ENCODE results near the gene SEPTIN6.

SEPTIN6 gene

DNA sequence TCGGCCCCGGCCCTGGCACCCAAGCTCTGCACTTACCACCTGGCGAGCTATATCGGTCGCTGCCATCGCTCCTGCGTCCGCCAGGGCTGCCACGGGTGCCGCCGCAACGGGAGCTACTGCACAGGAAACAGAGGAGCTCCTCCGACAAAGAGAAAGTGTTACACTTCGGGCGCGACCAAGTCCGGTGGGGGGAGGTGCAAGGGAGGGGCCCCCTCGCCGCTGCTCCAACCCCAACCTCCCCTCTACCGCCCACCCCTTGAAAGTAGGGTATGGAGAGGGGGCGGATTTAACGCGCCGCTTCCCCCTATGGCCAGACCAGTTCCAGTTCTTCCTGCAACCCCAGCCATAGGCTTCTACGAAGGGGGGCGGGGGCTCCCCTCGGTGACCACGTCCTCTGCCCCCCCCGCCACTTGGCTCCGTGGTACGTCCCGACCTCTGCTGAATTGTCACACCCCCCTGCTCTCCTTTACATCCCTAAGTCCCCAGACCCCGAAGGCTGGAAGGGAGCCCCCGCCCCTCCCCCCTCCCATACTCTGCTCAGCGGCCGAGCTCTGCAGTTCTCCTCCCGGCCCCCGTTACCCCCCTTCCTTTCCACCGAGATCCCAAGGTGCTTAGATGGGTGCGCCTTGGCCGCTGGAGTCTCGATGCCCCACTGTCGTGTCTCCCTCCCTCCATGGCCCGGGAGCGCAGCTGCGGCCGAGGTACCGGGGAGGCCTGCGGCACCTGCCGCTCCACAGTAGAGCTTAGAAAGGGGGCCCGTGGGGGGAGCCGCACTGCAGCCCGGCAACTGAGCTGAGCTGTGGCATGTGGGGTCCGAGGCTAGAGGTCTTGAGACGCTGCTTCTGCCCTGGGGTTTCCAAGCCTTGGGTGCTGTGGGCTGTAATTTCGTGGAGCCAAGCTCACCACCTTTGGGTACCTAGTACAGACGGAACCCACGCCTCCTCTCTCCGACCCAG is at the start of gene SEPTIN6:
SEPTIN6 (minus strand) TSS at position 129 of the 956 bp plus-strand sequence; CDS start at position 66, 63 bp downstream.
- DNase-seq (ENCODE audit: low spot score): peak; percentile 81

DNA sequence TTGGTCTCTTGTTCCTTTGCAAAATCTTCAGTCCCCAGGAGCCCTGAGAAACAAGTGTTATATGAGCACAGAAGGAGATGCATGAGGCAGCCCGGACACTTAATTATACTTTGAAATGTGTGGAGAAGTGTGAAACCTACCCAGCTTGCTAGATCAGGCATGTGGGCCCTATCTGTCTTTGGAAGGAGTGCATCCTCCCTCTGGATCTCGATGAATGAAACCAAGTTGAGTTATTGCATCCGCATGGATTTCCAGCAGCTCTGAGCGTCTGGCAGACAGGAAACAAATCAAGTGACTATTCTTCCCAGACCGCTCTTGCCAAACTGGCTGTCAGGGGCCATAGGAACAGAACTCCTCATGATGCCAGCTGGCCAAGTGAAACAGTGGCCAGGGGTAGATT is 45.8 kb upstream of the SEPTIN6 start:
- DNase-seq (ENCODE audit: low spot score): no peak

DNA sequence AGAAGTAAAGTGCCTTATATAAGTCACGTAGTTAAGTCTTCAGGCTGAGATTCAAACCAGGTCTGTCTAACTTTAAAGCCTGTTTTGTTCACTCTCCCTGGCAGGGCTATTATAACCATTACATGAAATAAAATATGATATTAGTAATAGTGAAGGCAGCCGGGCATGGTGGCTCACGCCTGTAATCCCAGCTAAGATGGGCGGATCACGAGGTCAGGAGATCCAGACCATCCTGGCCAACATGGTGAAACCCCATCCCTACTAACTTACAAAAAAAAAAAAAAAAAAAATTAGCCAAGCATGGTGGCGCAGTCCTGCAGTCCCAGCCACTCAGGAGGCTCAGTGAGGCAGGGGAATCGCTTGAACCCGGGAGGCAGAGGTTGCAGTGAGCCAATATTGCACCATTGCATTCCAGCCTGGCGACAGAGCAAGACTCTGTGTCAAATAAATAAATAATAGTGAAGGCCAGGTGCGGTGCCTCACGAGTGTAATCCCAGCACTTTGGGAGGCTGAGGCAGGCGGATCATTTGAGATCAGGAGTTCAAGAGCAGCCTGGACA is 43.3 kb upstream of the SEPTIN6 start:
- DNase-seq (ENCODE audit: low spot score): no peak

DNA sequence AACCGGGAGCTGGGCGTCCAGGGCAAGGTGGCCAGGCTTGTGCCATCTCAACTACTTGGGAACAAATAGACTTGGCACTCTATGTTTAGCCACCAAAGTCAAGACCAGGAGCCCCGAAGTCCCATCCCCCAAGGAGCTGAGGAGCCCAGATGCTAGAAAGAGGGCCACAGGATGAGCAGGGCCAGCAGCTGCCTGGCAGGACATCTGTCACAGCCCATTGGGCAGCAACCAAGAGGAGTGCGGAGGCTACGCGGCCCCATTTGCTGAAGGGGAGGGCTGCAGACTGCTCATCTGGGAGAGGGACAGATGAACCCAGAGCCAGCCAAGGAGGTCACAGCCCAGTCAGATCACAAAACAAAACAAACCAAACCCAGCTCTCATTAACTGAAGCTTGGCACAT is 42.5 kb upstream of the SEPTIN6 start:
- DNase-seq (ENCODE audit: low spot score): no peak

DNA sequence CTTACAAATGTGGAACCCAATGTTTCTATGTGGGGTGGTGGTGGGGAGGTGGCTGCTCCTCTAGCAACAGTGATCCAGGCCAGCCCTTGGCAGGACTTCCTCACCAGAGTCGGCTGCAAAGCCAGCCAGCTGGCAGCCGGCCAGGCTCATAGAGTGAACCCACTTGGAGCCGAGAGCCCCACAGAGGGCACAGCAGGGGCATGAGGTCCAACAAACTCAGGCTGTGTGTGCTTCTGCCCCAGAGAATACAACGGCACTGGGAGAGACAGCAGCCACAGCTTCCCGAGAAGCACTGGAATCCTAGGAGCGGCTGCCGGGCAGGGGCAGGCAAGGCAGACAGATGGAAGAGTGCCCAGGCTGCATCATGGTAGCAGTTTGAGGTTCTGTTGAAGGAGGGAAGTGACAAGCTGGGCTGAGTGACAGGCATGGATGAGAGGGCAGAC is 42.0 kb upstream of the SEPTIN6 start:
- DNase-seq (ENCODE audit: low spot score): no peak

DNA sequence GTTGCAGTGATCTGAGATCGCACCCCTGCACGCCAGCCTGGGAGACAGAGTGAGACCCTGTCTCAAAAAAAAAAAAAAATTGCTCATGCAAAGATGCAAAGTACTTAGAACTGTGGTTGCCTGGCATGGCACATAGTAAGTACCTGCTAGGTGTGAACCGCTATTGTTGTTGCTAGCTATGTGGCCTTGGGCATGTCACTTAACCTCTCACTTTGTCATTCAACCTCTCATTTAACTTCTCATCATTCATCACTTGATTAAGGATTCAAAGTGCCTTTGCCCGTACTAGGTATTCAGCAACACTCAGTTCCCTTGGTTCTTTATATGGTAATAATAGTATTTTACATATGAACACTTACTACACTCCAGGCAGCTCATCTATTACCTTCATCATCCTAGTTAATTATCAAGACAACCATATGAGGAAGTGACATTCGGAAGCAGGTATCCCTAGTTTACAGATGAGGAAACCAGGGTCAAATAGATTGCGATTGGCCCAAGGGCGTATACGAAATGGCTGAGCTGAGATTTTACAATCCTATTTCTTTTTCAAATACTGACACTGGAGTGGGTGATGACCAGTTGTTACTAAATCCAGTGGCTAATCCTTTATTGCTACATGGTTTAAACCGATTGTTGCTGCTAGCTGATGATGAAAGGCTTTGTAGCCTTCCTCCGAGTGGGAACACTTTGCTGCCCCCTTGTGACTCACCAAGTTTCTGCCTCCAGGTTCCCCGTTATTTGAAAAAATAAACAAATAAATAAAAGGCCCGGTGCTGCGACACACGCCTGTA is 36.6 kb upstream of the SEPTIN6 start:
- DNase-seq (ENCODE audit: low spot score): no peak

DNA sequence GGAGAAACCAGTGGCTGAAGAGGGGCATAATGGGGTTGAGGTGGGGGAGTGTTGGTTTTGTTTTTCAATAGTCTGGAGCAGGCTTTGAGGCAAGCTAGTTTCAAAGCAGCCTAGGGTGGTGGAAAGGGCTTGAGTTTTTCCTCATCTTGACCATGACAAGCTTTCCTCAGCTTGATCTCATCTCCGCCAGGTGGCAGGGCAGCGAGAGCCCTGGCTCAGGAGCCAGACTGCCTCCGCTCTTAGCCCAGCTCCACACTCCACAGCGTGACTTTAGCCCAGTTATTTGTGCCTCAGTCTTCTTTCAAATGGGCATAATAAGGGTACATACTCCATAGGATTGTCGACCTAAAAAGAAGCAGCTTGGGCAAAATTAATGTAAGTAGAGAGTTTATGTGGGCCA is 35.5 kb upstream of the SEPTIN6 start:
- DNase-seq (ENCODE audit: low spot score): no peak

DNA sequence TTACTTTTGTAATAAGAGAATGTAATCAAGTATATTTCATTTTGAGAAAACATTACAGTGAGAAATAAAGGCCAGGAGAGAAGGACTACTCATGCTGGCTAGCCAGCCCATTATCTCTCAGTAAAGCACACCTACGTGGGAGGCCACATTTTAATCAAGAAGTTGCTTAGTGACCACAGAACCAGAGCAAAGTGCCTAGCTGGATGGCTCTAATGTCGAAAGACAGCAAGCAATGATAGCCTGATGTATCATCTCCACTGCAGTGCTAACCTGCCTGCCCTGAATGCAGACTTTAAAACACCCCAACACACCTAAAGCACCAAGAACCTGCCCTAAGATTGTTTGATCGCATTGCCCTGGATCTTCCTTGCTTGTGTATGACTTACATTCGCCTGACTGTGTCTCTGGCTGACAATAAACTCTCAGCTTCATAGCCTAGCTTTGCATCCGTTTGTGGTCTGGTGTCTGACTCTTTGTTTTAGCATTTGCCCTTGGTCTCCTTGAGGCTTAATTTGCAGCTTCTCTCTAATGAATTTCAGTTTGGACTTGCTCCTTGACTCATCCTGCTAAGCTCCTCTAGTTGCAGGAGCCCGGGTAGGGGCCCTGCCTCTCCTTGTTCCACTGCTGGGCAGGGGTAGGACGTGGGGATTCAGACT is 34.1 kb upstream of the SEPTIN6 start:
- no peak for DNase-seq (ENCODE audit: low spot score)

DNA sequence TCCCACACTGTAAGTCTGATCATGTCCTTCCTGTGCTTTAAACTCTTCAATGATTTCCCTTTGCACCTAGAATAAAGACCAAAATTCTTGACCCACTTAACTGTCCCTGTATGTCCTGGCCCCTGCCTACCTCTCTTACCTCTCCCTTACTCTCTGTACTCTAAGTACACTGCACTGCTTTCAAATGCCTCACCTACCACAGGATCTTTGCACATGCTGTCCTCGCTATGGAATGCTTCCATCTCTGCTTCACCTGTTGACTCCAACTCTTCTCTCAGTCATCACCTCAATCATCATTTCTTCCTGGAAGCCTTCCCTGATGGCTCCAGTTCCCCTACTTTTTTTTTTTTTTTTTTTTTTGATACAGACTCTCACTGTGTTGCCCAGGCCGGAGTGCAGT is 29.0 kb upstream of the SEPTIN6 start:
- no peak for DNase-seq (ENCODE audit: low spot score)

DNA sequence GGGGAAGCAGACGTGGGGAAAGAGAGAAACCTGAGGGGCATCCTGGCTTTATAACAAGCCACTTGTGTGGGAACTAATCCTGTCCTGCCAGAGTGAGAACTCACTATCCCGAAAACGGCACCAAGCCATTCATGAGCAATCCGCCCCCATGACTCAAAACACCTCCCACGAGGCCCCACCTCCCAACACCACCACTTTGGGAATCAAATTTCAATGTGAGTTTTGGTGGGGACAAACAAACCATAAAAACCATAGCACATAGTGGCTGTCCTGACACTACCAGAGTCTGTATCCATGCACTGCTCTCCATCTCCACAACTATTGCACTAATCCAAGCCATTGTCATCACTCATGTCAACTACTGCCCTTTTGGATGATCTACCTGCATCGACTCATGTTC is 28.5 kb upstream of the SEPTIN6 start:
- no peak for DNase-seq (ENCODE audit: low spot score)

DNA sequence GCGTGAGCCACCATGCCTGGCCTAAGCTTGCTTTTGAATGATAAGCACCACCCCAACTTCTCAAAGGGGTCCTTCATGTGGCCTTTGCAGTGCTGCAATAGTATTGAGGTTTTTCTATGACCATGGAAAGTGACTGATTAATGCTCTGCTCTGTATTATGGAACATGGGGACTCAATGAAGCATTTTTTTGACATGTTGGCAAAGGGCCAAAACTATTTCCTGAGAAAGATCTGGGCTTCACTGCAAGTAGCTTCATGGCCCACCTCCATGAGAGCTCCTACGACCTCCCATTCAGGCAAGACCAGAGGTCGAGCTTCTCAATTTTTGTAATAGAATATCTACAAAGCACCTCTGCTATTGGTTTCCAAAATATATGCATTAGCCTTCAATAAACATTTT is 16.7 kb upstream of the SEPTIN6 start:
- DNase-seq (ENCODE audit: low spot score): no peak

DNA sequence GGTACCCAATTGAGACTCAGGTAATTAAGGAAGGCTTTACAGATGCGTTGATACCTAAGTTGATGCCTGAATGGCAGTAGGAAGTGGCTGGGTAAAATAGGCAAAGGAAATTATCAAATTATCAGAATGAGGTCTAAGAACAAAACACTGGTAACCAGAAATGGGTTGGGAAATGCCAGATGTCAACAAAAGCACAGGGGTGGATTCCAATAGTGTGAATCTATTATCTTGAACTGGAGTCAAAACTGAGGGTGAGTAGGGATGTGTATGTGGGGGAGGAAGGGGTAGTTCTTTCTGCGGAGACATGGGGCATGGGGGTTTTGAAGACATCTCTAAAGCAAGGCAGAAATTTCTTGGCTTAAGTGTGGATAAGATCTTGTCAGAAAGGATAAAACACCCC is 16.0 kb upstream of the SEPTIN6 start:
- DNase-seq (ENCODE audit: low spot score): no peak

DNA sequence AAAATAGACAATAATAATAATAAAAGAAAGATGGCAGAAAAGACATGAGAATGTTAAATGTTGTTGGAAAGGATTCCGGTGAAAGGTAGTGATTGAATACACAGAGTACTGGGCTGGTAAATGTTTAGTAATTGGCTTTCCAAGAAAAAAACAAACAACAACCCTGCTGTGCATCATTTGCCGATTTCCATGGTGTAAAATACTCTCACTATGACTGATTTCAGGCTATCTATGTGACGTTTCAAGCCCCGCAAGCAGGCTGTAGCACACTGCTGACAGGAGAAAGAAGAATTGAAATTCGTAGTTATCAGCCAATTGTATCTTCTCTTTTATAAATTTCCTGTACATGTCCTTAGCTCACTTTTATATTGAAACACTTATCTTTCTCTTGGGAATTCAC is 13.6 kb upstream of the SEPTIN6 start:
- DNase-seq (ENCODE audit: low spot score): no peak

DNA sequence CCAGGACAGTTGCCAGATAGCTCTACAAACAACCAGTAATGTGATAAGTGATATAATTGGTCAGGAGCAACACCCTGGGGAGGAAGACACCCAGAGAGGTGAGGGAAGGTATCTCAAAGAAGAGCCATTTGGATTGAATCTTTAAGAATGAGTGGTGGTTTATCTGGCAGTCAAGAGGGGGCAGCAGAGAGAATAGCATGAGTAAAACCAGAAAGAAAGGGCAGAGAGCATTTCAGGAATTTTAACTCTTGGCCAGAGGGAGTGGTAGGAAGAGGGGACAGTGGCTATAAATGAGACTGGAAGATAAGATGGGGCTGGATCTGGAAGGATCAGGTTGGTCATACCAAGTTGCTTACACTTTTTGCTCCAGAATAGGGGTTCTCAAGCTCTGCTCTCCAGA is 5.9 kb upstream of the SEPTIN6 start:
- DNase-seq (ENCODE audit: low spot score): no peak

DNA sequence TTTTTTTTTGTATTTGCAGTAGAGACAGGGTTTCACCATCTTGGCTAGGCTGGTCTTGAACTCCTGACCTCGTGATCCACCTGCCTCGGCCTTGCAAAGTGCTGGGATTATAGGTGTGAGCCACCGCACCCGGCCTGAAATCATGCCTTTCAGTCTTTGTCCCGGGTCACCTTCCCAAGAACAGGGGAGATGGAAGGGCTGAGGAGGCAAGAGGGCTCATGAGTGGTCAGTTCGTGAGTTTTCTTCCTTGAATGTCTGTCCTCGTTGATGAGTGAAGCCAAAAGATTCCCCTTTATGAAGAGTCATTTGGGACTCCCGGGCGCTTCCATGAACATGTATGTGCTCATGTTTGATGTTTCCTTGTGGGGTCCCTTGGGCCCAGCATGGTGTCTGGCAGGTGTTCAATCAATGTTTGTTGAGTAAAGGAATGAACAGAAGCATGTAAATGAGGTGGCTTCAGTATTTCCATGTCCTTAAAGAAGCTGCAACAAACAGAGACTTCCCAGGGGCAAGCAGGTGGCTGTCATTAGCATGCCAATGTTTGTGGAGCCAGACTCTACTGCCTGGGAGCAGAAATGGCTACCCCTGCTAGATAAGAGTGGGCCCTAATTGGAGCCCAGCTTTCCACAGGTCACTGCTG is 3.4 kb upstream of the SEPTIN6 start:
- no peak for DNase-seq (ENCODE audit: low spot score)

DNA sequence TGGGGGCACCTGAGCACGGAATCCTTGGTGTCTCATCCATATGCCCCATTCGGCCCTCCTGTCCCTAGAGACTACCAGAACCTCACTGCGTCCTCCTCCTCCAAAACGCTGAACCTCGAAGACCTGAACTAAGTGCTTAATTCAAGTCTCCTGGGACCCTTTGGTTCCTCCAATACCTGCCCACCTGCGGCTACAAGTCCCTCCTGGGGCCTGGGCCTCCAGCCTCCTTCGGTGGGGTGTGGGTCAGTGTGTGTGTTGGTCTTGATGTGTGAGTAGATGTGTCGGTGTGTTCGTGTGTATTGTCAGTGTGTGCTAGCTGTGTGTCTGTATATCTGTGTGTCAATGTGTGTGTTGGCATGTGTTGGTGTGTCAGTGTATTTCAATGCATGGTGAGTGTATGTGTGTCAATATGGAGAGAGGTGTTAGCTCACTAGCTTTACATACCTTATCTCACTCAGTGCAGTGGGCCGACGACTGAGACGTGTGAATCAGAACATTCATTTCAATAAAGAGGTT is 2.6 kb upstream of the SEPTIN6 start:
- no peak for DNase-seq (ENCODE audit: low spot score)

DNA sequence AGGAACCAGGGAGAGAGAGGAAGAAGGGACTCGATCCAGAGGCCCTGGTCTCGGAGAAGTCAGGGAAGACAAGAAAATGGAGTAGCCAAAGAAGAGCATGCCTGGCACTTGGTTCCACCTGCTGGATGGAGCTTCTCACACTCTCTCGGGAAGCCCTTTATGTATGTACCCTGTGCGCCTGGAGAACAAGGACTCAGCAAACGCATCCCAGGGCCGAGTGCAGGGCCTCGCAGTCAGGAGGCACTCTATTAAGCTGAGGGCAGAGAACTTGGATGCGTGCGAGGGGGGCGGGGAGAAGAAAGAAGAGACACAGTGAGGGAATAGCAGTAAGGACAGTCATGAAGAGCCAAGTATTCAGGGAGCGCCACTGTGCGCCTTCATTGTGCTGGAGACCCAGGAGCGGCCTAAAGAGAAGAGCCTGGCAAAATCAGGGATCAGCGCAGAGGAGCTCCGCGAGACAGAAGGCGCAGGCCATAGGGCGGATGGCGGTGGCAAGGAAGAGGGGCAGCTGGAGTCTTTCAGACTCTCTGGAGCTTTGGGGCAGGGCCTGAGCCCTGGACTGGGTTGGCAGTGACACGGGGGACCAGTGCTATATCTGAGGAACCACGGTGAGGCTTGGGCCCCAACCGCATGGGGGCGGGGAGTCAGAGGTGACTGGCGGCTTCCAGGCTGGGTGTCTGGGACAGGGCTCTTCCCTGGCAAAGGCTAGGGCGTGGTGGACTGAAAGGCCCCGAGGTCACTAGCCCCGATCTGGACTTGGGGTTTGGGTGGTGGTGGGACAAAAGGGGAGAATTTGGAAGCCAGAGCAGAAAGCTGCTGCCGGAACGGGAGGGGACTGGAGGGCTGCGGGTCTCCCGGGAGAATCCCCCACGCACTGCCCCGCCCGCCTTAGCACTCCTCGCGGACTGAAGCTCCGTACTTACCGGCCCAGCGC is 1.9 kb upstream of the SEPTIN6 start:
- DNase-seq (ENCODE audit: low spot score): no peak

DNA sequence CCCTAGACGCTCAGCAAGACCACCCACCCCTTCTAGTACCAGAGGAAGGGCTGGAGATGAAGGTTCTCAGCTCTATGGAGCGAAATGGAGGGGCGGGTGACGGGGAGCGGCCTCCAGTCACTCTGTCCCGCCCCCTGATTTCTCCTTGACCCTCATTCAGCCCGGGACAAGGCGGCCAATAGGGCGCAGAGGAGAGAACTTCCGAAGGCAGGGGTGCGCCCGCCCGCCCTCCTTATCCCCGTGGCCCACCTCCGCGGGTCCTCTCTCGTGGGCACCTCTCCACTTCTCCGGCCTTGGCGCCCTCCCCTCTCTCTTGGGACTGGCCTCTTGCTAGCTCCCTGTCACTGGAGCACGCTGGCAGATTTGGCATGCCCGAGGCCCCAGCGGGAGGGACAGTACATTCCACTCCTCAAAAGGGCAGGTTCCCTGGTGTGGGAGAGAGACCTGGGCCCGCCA is 1.1 kb upstream of the SEPTIN6 start:
- no peak for DNase-seq (ENCODE audit: low spot score)

DNA sequence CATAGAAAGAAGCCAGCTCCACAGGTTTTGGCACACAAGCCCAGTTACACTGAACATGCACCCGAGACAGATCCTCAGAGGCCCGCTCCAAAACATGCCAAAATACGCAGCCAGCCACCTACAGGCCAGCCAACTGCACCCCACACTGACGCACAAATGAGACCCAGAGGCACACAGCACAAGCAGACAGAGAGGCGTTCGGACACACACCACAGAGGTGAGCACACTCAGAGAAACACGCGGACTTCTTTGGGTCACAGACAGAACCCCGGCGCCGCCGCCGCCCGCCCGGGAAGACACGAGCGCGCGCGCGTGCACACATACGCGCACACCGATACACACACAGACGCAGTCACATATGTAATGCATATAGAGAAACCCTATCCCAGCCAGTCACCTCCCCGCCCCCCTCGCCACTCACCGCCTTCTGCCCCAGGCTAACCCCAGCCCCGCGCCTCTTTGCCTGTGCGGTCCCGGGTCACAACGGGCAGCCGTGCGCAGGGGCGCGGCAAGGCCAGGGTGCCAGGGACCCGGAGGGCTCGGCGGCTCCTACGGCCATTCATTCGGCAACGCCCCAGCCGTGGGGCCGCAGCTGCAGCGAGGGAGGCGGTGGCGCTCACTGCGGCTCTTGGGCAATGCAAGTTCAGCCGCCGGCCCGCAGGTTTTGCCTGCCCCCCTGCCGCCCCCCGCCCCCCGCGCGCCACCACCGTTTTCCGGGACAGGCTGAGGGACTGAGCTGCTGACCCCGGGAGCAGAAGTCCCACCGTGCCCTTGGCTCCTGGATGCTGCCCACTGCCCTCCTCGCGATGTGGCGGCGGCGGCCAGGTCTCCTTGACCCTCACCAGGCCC is 553 bp downstream of the SEPTIN6 start:
- DNase-seq (ENCODE audit: low spot score): peak; percentile 72

Data from left forelimb (tissue), 1 donor.